Liver (tissue), 9 donors: ENCODE measurements around the gene OMP. TPM values are rescaled to one million over a fixed set of nuclear protein-coding genes. Genes with fewer than 3 reads are reported as not detected.

Source experiments
- DNase-seq: peaks from one replicate; pipeline ENCODE4 v3.0.0-alpha.2; 2017; ENCODE audit warnings: low spot score
- H3K27ac ChIP-seq, 2 donors: one replicate each; pipeline ENCODE4 v1.7.0; 2013; ENCODE audit warnings: inconsistent platforms in 2 of 2, low read length in 2 of 2, control low read depth in 1 of 2, low read depth in 1 of 2, mild to moderate bottlenecking in 1 of 2
- H3K27me3 ChIP-seq, 4 donors: one replicate each; pipeline versions ENCODE4 v1.6.1 to v1.7.0; 2013; ENCODE audit warnings: low read length in 3 of 4, inconsistent platforms in 1 of 4, mild to moderate bottlenecking in 1 of 4, moderate library complexity in 1 of 4; ENCODE audit not compliant: control insufficient read depth in 4 of 4, insufficient read depth in 4 of 4
- H3K36me3 ChIP-seq, 4 donors: one replicate each; pipeline versions ENCODE4 v1.6.1 to v1.7.0; 2013; ENCODE audit warnings: low read length in 3 of 4, mild to moderate bottlenecking in 3 of 4, low read depth in 1 of 4, moderate library complexity in 1 of 4; ENCODE audit not compliant: control insufficient read depth in 4 of 4, insufficient read depth in 3 of 4
- H3K4me1 ChIP-seq, 4 donors: one replicate each; pipeline versions ENCODE4 v1.6.1 to v1.7.0; 2013; ENCODE audit warnings: low read length in 3 of 4, mild to moderate bottlenecking in 3 of 4, moderate library complexity in 1 of 4; ENCODE audit not compliant: control insufficient read depth in 4 of 4, insufficient read depth in 4 of 4
- H3K4me3 ChIP-seq, 3 donors: one replicate each; pipeline versions ENCODE4 v1.6.1 to v1.7.0; 2013; ENCODE audit warnings: low read length in 3 of 3, control low read depth in 1 of 3, low read depth in 1 of 3, mild to moderate bottlenecking in 1 of 3
- H3K9ac ChIP-seq, 2 donors: one replicate each; pipeline ENCODE4 v1.7.0; 2013; ENCODE audit warnings: low read length in 2 of 2, mild to moderate bottlenecking in 2 of 2, moderate library complexity in 2 of 2, control low read depth in 1 of 2, low read depth in 1 of 2
- H3K9me3 ChIP-seq, 4 donors: one replicate each; pipeline versions ENCODE4 v1.6.1 to v1.7.0; 2013; ENCODE audit warnings: low read length in 3 of 4; ENCODE audit not compliant: control insufficient read depth in 4 of 4
- EGR1 ChIP-seq, 2 donors: IDR thresholded peaks; 2 replicates each; pipeline ENCODE4 v1.6.1; 2016 to 2018; ENCODE audit warnings: antibody characterized with exemption in 2 of 2, low read depth in 2 of 2
- FOXA1 ChIP-seq: IDR thresholded peaks from 2 replicates; pipeline ENCODE4 v1.6.1; 2016; ENCODE audit warnings: antibody characterized with exemption
- FOXA2 ChIP-seq: IDR thresholded peaks from 2 replicates; pipeline ENCODE4 v1.6.1; 2016; ENCODE audit warnings: antibody characterized with exemption
- HNF4A ChIP-seq, 2 donors: conservative IDR thresholded peaks; 2 replicates each; pipeline ENCODE4 v1.6.1; 2016; ENCODE audit warnings: antibody characterized with exemption in 2 of 2, mild to moderate bottlenecking in 2 of 2
- HNF4G ChIP-seq: IDR thresholded peaks from 2 replicates; pipeline ENCODE4 v1.6.1; 2016; ENCODE audit warnings: antibody characterized with exemption
- RAD21 ChIP-seq, 2 donors: IDR thresholded peaks; 2 replicates each; pipeline ENCODE4 v1.6.1; 2016; ENCODE audit warnings: antibody characterized with exemption in 2 of 2, mild to moderate bottlenecking in 2 of 2
- RXRA ChIP-seq, 2 donors: IDR thresholded peaks; 2 replicates each; pipeline ENCODE4 v1.6.1; 2017 to 2018; ENCODE audit warnings: antibody characterized with exemption in 2 of 2, mild to moderate bottlenecking in 1 of 2
- SP1 ChIP-seq: IDR thresholded peaks from 2 replicates; pipeline ENCODE4 v1.6.1; 2018; ENCODE audit warnings: antibody characterized with exemption, mild to moderate bottlenecking
- TAF1 ChIP-seq: conservative IDR thresholded peaks from 2 replicates; pipeline ENCODE4 v1.6.1; 2016; ENCODE audit warnings: antibody characterized with exemption, mild to moderate bottlenecking
- YY1 ChIP-seq: IDR thresholded peaks from 2 replicates; pipeline ENCODE4 v1.6.1; 2016; ENCODE audit warnings: antibody characterized with exemption, mild to moderate bottlenecking
- WGBS: extraction: QIAGEN DNeasy Blood & Tissue Kit; methylation state at CpG from one replicate; pipeline ENCODE4 v1.1.7; 2013; 5-methylcytosine and 5-hydroxymethylcytosine counted together
- polyA plus RNA-seq, 2 donors: library from polyadenylated mRNA; stranded (reverse) in 1 of 2; unstranded in 1 of 2; fragments of 200-250 nt in 1 of 2; fragments of >200 nt in 1 of 2; fragmentation: Nextera tagmentation in 1 of 2; extraction: Ambion mirVana in 1 of 2; gene quantifications; one replicate each; pipeline versions ENCODE4 v1.2.1 to v1.2.3, GENCODE V29; 2013 to 2015
- total RNA-seq, 2 donors: library from RNA; depleted of rRNA; stranded (reverse); fragments of >200 nt; gene quantifications; one replicate each; pipeline ENCODE4 v1.2.3, GENCODE V29; 2014
- TF ChIP-seq, protein P1 (sequence below): IDR thresholded peaks from 2 replicates; pipeline ENCODE4 v1.6.1; 2016; ENCODE audit warnings: antibody characterized with exemption
- TF ChIP-seq, protein P2 (sequence below): fragments of 150-350 bp; IDR thresholded peaks from 2 replicates; pipeline ENCODE4 v1.5.1; 2017; ENCODE audit warnings: improper control_type of control experiment, low read depth, low read length; ENCODE audit not compliant: missing input control
- TF ChIP-seq, protein P3 (sequence below): IDR thresholded peaks from 2 replicates; pipeline ENCODE4 v1.6.1; 2016; ENCODE audit warnings: antibody characterized with exemption, mild to moderate bottlenecking
- TF ChIP-seq, protein P4 (sequence below): IDR thresholded peaks from 2 replicates; pipeline ENCODE4 v1.6.1; 2016; ENCODE audit warnings: antibody characterized with exemption
- TF ChIP-seq, protein P5 (sequence below): IDR thresholded peaks from 2 replicates; pipeline ENCODE4 v1.6.1; 2016; ENCODE audit warnings: antibody characterized with exemption
- donor health status: healthy.
- donor health status: healthy.
- donor health status: healthy.
- donor health status: healthy.
- donor health status: healthy.

The OMP gene
- total and polyA plus RNA-seq, 4 donors = 0.24 to 0.75 (median 0.65) TPM; not detected in 1

DNA sequence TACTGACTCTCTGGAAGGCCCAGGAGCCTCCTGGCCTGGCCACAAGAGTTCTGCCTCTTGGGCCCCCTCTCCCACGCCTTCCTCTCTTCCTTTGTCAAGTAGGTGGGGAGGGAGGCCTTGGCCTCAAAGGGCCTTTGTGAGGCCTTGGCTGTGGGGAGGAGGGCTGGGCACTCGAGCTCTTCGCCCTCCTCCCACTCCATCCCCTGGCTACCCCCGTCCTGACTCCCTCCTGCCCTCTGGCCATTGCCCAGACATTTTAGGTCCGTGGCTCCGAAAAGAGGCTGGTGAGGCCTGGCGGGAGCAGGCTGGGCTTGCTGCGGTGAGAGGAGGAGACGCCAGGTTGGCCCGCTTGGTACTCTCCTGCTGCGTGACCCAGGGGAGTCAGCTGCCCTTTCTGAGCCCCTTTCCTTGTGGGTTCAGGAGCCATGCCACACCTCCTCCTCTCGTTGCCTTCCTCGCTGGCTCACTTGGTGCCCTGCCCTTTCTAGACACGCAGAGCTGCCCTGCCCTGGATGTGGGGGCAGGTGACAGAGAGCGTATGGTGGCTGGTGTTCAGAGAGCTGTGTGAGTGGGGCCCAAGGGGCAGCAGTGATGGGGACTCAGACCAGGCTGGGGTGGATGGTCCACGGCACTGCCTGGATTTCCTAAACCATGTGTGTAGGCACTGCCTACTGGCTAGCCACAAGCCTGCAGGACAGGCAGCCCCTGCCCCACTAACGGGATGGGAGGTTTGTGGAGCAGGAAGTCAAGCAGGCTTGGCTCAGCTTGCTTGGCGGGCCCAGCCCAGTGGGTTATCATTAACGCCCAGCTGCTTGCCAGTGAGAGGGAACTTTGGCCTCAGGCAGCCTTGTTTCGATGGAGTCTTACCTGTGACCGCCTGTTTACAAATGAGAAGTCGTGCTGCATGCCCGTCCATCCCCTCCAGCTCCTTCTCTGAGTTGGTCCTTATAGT is 15.8 kb upstream of the OMP start:
- Histone ChIP-seq H3K36me3 (no peaks in the 10 kb centered on the region), H3K4me3 (no peak overlapping the region), H3K9me3 (no peaks in the 10 kb centered on the region), H3K9ac (no peak overlapping the region), H3K27ac (peak overlapping the region; percentile 76 to 81), H3K27me3 (no peaks in the 10 kb centered on the region), H3K4me1 (peaks cover 23 to 84% (median 65%) of the 10 kb centered on the region in 4 donors)
- WGBS = 30% methylated on average over 23 of the region's 23 CpGs
- peak; percentile 81 for DNase-seq
- TF ChIP-seq HNF4G = peak; percentile 76
- TF ChIP-seq, protein P1, sequence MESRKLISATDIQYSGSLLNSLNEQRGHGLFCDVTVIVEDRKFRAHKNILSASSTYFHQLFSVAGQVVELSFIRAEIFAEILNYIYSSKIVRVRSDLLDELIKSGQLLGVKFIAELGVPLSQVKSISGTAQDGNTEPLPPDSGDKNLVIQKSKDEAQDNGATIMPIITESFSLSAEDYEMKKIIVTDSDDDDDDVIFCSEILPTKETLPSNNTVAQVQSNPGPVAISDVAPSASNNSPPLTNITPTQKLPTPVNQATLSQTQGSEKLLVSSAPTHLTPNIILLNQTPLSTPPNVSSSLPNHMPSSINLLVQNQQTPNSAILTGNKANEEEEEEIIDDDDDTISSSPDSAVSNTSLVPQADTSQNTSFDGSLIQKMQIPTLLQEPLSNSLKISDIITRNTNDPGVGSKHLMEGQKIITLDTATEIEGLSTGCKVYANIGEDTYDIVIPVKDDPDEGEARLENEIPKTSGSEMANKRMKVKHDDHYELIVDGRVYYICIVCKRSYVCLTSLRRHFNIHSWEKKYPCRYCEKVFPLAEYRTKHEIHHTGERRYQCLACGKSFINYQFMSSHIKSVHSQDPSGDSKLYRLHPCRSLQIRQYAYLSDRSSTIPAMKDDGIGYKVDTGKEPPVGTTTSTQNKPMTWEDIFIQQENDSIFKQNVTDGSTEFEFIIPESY = no peak
- TF ChIP-seq, protein P2, sequence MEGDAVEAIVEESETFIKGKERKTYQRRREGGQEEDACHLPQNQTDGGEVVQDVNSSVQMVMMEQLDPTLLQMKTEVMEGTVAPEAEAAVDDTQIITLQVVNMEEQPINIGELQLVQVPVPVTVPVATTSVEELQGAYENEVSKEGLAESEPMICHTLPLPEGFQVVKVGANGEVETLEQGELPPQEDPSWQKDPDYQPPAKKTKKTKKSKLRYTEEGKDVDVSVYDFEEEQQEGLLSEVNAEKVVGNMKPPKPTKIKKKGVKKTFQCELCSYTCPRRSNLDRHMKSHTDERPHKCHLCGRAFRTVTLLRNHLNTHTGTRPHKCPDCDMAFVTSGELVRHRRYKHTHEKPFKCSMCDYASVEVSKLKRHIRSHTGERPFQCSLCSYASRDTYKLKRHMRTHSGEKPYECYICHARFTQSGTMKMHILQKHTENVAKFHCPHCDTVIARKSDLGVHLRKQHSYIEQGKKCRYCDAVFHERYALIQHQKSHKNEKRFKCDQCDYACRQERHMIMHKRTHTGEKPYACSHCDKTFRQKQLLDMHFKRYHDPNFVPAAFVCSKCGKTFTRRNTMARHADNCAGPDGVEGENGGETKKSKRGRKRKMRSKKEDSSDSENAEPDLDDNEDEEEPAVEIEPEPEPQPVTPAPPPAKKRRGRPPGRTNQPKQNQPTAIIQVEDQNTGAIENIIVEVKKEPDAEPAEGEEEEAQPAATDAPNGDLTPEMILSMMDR = no peak
- TF ChIP-seq SP1 = peak; percentile 87
- TF ChIP-seq FOXA1 = peak; percentile 62
- TF ChIP-seq, protein P3, sequence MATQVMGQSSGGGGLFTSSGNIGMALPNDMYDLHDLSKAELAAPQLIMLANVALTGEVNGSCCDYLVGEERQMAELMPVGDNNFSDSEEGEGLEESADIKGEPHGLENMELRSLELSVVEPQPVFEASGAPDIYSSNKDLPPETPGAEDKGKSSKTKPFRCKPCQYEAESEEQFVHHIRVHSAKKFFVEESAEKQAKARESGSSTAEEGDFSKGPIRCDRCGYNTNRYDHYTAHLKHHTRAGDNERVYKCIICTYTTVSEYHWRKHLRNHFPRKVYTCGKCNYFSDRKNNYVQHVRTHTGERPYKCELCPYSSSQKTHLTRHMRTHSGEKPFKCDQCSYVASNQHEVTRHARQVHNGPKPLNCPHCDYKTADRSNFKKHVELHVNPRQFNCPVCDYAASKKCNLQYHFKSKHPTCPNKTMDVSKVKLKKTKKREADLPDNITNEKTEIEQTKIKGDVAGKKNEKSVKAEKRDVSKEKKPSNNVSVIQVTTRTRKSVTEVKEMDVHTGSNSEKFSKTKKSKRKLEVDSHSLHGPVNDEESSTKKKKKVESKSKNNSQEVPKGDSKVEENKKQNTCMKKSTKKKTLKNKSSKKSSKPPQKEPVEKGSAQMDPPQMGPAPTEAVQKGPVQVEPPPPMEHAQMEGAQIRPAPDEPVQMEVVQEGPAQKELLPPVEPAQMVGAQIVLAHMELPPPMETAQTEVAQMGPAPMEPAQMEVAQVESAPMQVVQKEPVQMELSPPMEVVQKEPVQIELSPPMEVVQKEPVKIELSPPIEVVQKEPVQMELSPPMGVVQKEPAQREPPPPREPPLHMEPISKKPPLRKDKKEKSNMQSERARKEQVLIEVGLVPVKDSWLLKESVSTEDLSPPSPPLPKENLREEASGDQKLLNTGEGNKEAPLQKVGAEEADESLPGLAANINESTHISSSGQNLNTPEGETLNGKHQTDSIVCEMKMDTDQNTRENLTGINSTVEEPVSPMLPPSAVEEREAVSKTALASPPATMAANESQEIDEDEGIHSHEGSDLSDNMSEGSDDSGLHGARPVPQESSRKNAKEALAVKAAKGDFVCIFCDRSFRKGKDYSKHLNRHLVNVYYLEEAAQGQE = peak; percentile 60
- TF ChIP-seq YY1 = peak; percentile 94
- peak; percentile 33 to 51 for TF ChIP-seq RAD21 (IDR thresholded peaks at IDR 0.05)
- no peak for TF ChIP-seq TAF1
- TF ChIP-seq, protein P4, sequence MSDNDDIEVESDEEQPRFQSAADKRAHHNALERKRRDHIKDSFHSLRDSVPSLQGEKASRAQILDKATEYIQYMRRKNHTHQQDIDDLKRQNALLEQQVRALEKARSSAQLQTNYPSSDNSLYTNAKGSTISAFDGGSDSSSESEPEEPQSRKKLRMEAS = no peak
- peak; percentile 73 to 75 for TF ChIP-seq RXRA (IDR thresholded peaks at IDR 0.05)
- TF ChIP-seq HNF4A (conservative IDR thresholded peaks at IDR 0.05) = peak; percentile 88 to 90
- peak; percentile 84 for TF ChIP-seq FOXA2

DNA sequence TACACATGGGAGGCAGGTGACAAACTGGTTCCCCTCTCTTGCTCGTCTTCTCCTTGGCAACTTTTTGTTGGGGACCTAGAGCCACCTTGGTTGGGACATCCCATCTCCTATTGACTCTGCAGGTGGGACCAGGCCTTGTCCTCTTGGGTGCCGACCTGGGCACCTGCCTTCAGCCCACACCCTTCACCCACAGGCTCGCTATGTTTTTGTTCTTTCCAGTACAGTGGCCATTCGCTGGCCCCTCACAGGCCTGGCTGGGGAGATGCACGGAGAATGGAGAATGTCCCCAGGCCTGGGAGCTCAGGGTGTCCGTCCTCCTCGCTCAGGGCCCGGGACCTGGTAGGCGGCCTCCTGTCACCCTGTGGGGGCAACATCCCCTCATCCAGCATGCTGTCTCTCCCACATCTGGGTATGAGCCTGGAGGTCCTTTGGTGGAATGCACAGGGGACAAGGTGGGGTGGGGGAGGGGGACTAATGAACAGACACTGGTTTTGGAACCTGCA is 14.9 kb upstream of the OMP start:
- Histone ChIP-seq H3K9ac (no peak overlapping the region), H3K36me3 (no peaks in the 10 kb centered on the region), H3K4me3 (no peak overlapping the region), H3K4me1 (peaks cover 23 to 78% (median 63%) of the 10 kb centered on the region in 4 donors), H3K27me3 (no peaks in the 10 kb centered on the region), H3K27ac (peak overlapping the region; percentile 76 to 81), H3K9me3 (no peaks in the 10 kb centered on the region)
- DNase-seq = no peak
- WGBS = 93% methylated on average over 9 of the region's 9 CpGs
- TF ChIP-seq HNF4G (no peak), YY1 (no peak), EGR1 (IDR thresholded peaks at IDR 0.05; ENCODE audit: low read depth in 2 of 2) (no peak), HNF4A (conservative IDR thresholded peaks at IDR 0.05) (no peak)
- TF ChIP-seq, protein P5, sequence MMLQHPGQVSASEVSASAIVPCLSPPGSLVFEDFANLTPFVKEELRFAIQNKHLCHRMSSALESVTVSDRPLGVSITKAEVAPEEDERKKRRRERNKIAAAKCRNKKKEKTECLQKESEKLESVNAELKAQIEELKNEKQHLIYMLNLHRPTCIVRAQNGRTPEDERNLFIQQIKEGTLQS = no peak
- TF ChIP-seq, protein P1 = no peak
- TF ChIP-seq, protein P3 = no peak
